Measurements from ENCODE around the gene BATF2.
A peak's percentile ranks its signal among the peaks of the same experiment; 100 is the strongest.

BATF2 gene

DNA sequence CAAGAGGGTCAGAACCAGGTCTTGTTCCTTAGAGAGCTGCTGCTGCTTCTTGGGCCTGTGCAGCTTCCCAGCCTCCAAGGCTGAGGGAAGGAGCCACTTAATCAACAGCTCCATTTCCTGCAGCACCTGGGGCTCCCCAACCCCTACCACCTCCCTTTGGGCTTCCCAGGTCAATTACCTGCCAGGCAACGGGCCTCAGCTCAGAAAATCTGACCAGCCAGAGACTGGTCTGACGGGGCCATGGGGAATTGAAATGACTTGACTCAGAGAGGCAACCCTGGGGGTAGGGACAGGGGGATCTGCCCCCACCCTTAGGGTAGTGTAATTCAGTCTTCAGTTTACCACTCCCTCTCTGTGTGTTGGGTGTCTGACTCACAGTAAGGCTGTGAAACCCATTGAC is 20.1 kb downstream of the BATF2 start:
- Mint-ChIP-seq H3K36me3 (ENCODE audit: insufficient read depth) (peaks cover 2% of the 10 kb centered on the region), H3K27ac (ENCODE audit: low read depth) (no peak overlapping the region), H3K9me3 (no peaks in the 10 kb centered on the region), H3K4me3 (no peak overlapping the region), H3K4me1 (no peaks in the 10 kb centered on the region), H3K27me3 (peaks cover 14% of the 10 kb centered on the region)
- ATAC-seq (replicated peaks; ENCODE audit: extremely low read depth, poor library complexity, severe bottlenecking) (no peak), DNase-seq (ENCODE audit: low spot score in 2 of 2) (no peak)

DNA sequence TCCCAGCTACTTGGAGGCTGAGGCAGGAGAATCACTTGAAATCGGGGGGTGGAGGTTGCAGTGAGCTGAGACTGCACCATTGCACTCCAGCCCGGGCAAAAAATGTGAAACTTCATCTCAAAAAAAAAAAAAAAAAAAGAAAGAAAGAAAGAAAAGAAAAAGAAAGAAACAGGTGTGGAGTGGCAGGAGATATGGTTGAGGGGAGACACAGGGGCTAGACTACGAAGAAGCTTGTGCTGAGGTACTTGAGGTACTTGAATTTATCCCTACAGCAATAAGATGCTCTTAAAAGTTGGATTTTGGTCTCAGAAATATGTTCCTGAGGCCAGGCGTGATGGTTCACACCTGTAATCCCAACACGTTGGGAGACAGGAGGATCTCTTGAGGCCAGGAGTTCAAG is 22.6 kb downstream of the BATF2 start:
- no peaks in the 10 kb centered on the region for H3K27me3 Mint-ChIP-seq
- ATAC-seq (replicated peaks; ENCODE audit: extremely low read depth, poor library complexity, severe bottlenecking) (no peak), DNase-seq (ENCODE audit: low spot score in 2 of 2) (no peak)

DNA sequence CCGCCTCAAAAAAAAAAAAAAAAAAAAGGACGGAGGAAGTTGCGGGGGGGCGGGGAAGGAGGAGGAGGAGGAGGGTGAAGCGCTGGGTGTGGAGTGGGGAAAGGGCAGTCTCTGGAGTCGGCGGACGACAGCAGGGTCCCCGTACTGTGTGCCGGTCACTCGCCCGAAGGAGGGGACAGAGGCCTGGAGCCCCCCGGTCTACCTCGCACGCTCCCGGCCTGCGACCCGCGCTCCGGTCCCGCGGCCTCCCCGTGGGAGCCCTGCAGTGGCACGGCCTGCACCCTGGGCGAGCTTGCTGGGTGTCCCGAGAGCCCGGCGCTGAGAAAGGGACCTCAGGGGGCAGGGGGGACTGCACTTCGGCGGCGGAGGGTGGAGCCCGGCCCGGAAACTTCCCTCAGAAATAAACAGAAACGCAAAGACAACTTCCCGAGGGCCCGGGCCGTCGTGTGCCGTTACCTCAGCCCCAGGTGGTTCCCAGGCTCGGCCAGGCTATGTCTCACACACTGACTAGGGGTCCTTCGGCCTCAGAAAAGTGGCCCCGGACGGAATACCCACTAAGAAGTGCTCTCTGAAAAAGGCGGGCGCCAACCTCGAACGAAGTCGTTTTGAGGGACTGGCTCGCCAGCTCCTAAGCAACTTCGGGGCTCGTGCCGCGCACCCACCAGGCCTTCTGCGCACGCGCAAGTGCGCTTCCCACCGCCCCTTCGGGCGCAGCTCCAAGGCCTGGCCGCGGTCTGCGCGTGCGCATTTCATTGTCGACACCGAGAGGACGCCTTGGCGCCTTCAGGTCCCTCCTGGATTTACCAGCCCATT is 25.1 kb downstream of the BATF2 start, which contains the start of gene MAJIN:
MAJIN (minus strand) TSS at position 688 of the 813 bp plus-strand sequence. CDS start 12,703 bp downstream, outside the sequence.
- Mint-ChIP-seq H3K4me3 (peak within 1 kb of the TSS; percentile 42), H3K27me3 (no peaks in the 10 kb centered on the region), H3K36me3 (ENCODE audit: insufficient read depth) (peaks cover 3% of the 10 kb centered on the region), H3K27ac (ENCODE audit: low read depth) (no peak within 1 kb of the TSS), H3K9me3 (no peaks in the 10 kb centered on the region), H3K4me1 (no peaks in the 10 kb centered on the region)
- ATAC-seq (replicated peaks; ENCODE audit: extremely low read depth, poor library complexity, severe bottlenecking) (peak; percentile 19), DNase-seq (ENCODE audit: low spot score in 2 of 2) (peak; percentile 52 to 64)

More for the DNA sequence above, 22.6 kb downstream of the BATF2 start:
- Mint-ChIP-seq H3K4me3 (no peak overlapping the region), H3K27ac (ENCODE audit: low read depth) (no peak overlapping the region), H3K9me3 (no peaks in the 10 kb centered on the region), H3K36me3 (ENCODE audit: insufficient read depth) (peaks cover 4% of the 10 kb centered on the region), H3K4me1 (no peaks in the 10 kb centered on the region)

DNA sequence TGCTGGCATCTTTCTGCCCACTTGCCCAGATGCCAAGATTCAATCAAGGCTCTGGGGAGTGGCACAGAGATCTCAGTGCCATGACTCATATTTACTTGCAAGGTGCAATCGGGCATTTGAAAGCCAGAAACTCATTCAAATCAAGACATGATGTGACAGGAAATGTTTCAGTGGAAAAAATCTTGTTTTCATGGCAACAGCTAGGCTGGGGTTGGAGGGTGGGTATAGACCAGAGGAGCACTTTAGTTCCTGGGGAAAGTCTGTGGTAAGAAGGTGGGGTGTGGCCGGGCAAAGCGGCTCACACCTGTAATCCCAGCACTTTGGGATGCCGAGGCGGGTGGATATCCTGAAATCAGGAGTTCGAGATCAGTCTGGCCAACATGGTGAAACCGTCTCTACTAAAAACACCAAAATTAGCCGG is 26.0 kb downstream of the BATF2 start:
- no peaks in the 10 kb centered on the region for H3K27me3 Mint-ChIP-seq
- H3K36me3 Mint-ChIP-seq (ENCODE audit: insufficient read depth), result peaks cover 3% of the 10 kb centered on the region
- H3K27ac Mint-ChIP-seq (ENCODE audit: low read depth), result no peak overlapping the region
- peak overlapping the region; percentile 20 for H3K4me3 Mint-ChIP-seq
- H3K4me1 Mint-ChIP-seq, result no peaks in the 10 kb centered on the region
- ATAC-seq (replicated peaks; ENCODE audit: extremely low read depth, poor library complexity, severe bottlenecking) (no peak), DNase-seq (ENCODE audit: low spot score in 2 of 2) (no peak)
- H3K9me3 Mint-ChIP-seq, result no peaks in the 10 kb centered on the region

DNA sequence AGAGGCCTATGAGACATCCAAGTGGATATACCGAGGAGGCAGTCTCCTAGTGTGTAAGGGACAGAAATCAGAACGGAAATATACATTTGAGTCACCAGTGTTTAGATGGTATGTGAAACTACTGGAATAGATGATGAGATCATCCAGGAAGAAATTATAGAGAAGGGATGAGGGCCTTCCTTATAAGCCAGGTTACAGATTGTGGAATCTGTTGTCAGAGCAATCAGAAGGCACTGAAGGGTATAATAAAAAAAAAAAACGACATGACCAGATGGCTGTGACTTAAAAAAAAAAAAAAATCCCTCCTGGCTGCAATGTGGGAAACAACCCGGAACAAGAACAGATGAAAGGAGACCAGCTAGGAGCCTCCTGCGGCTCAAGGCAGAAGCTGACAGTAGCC is 27.6 kb downstream of the BATF2 start:
- Mint-ChIP-seq H3K4me1 (no peaks in the 10 kb centered on the region), H3K4me3 (no peak overlapping the region)

DNA sequence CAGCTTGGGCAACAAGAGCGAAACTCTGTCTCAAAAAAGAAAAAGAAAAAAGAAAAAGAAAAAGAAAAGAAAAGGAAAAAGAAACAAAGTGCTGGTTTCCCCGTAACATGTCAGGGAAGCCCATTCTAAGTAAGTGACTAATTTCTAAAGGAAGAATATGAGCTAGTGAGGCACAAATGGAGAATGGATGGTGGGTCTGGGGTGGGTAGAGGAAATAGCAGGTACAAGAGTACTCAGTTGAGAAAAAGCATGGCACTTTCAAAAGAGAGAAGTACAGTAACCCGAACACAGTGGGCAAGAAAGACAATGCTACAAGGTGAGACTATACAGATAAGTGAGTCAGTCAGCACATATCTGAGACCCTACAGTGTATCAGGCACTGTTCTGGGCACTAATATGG is 29.4 kb downstream of the BATF2 start:
- DNase-seq (ENCODE audit: low spot score in 2 of 2) (no peak), ATAC-seq (replicated peaks; ENCODE audit: extremely low read depth, poor library complexity, severe bottlenecking) (no peak)
- peaks cover 4% of the 10 kb centered on the region for H3K27me3 Mint-ChIP-seq
- peaks cover 3% of the 10 kb centered on the region for H3K36me3 Mint-ChIP-seq (ENCODE audit: insufficient read depth)
- H3K4me1 Mint-ChIP-seq, result no peaks in the 10 kb centered on the region
- no peak overlapping the region for H3K27ac Mint-ChIP-seq (ENCODE audit: low read depth)
- no peaks in the 10 kb centered on the region for H3K9me3 Mint-ChIP-seq
- no peak overlapping the region for H3K4me3 Mint-ChIP-seq

More for the DNA sequence above, 27.6 kb downstream of the BATF2 start:
- DNase-seq (ENCODE audit: low spot score in 2 of 2) (no peak), ATAC-seq (replicated peaks; ENCODE audit: extremely low read depth, poor library complexity, severe bottlenecking) (no peak)
- Mint-ChIP-seq H3K9me3 (no peaks in the 10 kb centered on the region), H3K27ac (ENCODE audit: low read depth) (no peak overlapping the region), H3K27me3 (no peaks in the 10 kb centered on the region), H3K36me3 (ENCODE audit: insufficient read depth) (peaks cover 3% of the 10 kb centered on the region)

DNA sequence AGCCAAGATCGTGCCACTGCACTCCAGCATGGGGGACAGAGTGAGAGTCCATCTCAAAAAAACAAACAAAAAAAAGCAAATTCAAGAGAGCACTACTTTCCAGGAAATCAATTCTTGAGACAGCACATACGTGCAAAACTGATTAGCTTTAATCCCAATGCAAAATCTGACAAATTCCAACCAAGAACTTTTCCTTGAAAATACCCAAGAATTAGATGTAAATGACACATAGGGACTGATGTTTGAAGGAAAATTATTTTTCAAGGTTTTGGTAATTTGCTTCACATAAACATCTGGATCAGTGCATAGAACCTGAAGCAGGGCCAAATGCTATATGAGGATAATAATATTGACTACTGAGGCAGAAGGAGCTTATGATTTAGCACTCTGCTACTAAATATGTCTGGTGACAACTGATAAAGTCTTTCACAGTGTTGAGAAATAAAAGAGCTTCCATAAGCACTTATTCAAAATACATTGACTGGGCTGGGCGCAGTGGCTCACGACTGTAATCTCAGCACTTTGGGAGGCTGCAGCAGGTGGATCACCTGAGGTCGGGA is 33.6 kb downstream of the BATF2 start:
- ATAC-seq (replicated peaks; ENCODE audit: extremely low read depth, poor library complexity, severe bottlenecking), result no peak
- H3K27me3 Mint-ChIP-seq, result peaks cover 12% of the 10 kb centered on the region
- H3K4me1 Mint-ChIP-seq, result no peaks in the 10 kb centered on the region
- no peak overlapping the region for H3K27ac Mint-ChIP-seq (ENCODE audit: low read depth)
- H3K4me3 Mint-ChIP-seq, result no peak overlapping the region
- no peak for DNase-seq (ENCODE audit: low spot score in 2 of 2)
- H3K36me3 Mint-ChIP-seq (ENCODE audit: insufficient read depth), result no peaks in the 10 kb centered on the region
- H3K9me3 Mint-ChIP-seq, result no peaks in the 10 kb centered on the region

DNA sequence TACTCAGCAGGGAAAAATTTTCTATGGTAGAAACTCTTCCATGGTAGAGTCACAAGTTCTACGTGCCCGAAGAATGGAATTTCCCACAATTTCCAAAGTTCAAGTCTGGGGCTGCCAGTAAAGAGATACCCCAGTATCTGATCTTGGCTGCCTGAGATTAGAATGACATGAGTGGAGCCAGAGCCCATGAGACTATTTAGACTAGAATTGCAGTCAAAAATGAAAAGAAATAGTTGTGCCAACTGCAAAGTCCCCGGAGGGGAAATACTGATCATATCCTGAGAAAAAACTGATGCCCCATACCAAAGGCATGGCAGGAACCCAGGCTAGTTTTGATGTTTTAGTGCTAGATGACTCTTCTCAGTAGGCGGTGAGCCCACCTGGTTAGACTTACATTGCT is 36.1 kb downstream of the BATF2 start:
- Mint-ChIP-seq H3K27ac (ENCODE audit: low read depth) (no peak overlapping the region), H3K27me3 (peaks cover 21% of the 10 kb centered on the region), H3K36me3 (ENCODE audit: insufficient read depth) (no peaks in the 10 kb centered on the region), H3K4me3 (no peak overlapping the region), H3K9me3 (no peaks in the 10 kb centered on the region), H3K4me1 (no peaks in the 10 kb centered on the region)
- ATAC-seq (replicated peaks; ENCODE audit: extremely low read depth, poor library complexity, severe bottlenecking), result no peak
- DNase-seq (ENCODE audit: low spot score in 2 of 2), result no peak

DNA sequence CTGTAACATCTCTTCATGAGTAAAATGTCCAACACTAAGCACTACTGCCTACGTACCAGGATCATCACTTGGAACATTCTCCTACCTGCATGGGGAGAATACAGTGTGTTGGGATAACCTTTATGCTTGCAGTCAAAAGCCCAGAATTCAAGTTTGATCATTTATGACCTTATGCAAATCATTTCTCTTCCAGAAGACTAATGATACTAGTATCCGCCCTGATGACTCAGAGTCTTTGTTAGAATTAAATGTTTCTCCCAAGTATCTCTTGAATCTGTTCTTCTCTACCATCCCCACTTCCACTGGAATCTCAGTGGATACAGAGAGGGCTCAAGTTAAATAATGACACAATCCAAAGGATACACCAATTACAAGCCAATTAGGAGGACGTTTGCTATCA is 37.3 kb downstream of the BATF2 start:
- ATAC-seq (replicated peaks; ENCODE audit: extremely low read depth, poor library complexity, severe bottlenecking), result no peak

DNA sequence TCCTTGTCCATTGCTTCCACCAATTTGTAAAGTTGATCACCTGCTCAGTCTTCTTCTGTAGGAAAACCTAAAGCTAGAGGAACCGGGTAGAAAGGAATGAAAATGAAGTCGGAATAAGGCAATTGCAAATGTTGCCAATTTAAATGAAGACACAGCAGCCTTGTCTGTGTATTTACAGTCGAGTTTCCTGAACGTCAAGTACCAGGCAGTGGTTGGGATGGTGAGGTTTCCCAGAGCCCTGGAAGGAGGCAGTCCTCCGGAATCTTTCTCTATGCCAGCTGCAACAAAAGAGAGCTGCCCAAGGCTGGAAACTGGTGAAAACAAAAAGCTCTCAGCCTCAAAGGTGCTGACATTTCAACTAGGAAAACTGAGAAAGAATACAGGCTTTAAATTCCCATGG is 42.6 kb downstream of the BATF2 start:
- H3K27ac Mint-ChIP-seq (ENCODE audit: low read depth), result no peak overlapping the region
- peaks cover 2% of the 10 kb centered on the region for H3K36me3 Mint-ChIP-seq (ENCODE audit: insufficient read depth)
- peaks cover 33% of the 10 kb centered on the region for H3K27me3 Mint-ChIP-seq
- ATAC-seq (replicated peaks; ENCODE audit: extremely low read depth, poor library complexity, severe bottlenecking) (no peak), DNase-seq (ENCODE audit: low spot score in 2 of 2) (no peak)
- no peaks in the 10 kb centered on the region for H3K4me1 Mint-ChIP-seq
- no peak overlapping the region for H3K4me3 Mint-ChIP-seq
- no peaks in the 10 kb centered on the region for H3K9me3 Mint-ChIP-seq

More for the DNA sequence above, 37.3 kb downstream of the BATF2 start:
- no peaks in the 10 kb centered on the region for H3K4me1 Mint-ChIP-seq
- H3K27ac Mint-ChIP-seq (ENCODE audit: low read depth), result no peak overlapping the region
- no peak overlapping the region for H3K4me3 Mint-ChIP-seq
- no peak for DNase-seq (ENCODE audit: low spot score in 2 of 2)
- peaks cover 21% of the 10 kb centered on the region for H3K27me3 Mint-ChIP-seq
- no peaks in the 10 kb centered on the region for H3K9me3 Mint-ChIP-seq
- H3K36me3 Mint-ChIP-seq (ENCODE audit: insufficient read depth), result no peaks in the 10 kb centered on the region

DNA sequence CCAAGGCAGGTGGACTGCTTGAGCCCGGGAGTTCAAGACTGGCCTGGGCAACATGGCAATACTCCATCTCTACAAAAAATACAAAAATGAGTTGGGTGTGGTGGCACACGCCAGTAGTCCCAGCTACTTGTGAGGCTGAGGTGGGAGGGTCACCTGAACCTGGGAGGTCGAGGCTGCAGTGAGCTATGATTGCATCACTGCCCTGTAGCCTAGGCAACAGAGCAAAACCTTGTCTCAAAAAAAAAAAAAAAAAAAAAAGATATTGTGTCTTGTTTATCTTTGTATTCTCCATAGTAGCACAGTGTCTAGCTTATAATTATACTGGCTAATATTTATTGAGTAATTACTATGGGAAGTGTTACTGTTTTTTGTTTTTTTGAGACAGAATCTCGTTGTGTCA is 45.2 kb downstream of the BATF2 start:
- H3K4me1 Mint-ChIP-seq, result no peaks in the 10 kb centered on the region

DNA sequence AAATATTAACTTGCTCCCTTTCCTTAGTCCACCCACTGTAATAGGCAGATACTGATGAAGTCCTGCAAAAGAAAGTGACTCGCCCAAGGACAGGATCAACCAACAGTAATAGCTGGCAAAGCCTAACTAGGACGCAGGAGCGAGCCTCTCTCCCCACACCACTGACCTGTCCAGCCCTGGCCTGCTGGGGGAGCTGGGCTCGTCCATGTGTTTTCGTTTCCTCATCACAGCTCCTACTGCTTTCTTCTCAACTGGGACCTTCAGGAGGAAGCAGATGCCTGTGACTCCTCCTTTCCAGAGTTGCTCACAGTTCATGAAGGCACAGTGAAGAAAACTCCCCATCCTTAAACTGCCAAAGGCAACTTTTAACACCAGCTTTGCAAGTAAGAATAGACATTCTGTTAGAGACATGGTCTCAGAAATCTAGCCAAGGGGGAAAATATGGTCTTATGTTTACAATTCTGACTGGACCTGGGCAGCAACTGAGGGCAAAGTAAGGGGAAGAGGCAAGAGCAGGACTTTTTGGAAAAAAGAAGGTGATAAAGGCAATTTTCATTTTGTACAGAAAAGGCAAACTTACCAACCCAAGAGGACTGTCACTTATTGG is 49.5 kb downstream of the BATF2 start:
- ATAC-seq (replicated peaks; ENCODE audit: extremely low read depth, poor library complexity, severe bottlenecking), result no peak
- peaks cover 39% of the 10 kb centered on the region for H3K27me3 Mint-ChIP-seq
- no peak overlapping the region for H3K4me3 Mint-ChIP-seq
- H3K4me1 Mint-ChIP-seq, result no peaks in the 10 kb centered on the region
- no peak for DNase-seq (ENCODE audit: low spot score in 2 of 2)
- peaks cover 2% of the 10 kb centered on the region for H3K36me3 Mint-ChIP-seq (ENCODE audit: insufficient read depth)
- no peak overlapping the region for H3K27ac Mint-ChIP-seq (ENCODE audit: low read depth)
- no peaks in the 10 kb centered on the region for H3K9me3 Mint-ChIP-seq

More for the DNA sequence above, 45.2 kb downstream of the BATF2 start:
- ATAC-seq (replicated peaks; ENCODE audit: extremely low read depth, poor library complexity, severe bottlenecking), result no peak
- H3K4me3 Mint-ChIP-seq, result no peak overlapping the region
- H3K27ac Mint-ChIP-seq (ENCODE audit: low read depth), result no peak overlapping the region
- H3K9me3 Mint-ChIP-seq, result no peaks in the 10 kb centered on the region
- peaks cover 24% of the 10 kb centered on the region for H3K27me3 Mint-ChIP-seq
- H3K36me3 Mint-ChIP-seq (ENCODE audit: insufficient read depth), result peaks cover 2% of the 10 kb centered on the region
- DNase-seq (ENCODE audit: low spot score in 2 of 2), result no peak
